AG04450 (cell line): ENCODE data around the gene PJA1. TPM values are rescaled to one million over a fixed set of nuclear protein-coding genes. Genes with fewer than 3 reads are reported as not detected.

Experiments
- CTCF ChIA-PET: fragments of 300-600, 350-600 bp; formaldehyde crosslinking; extraction: SDS; loops from one replicate; lab custom pipeline; 2022; ENCODE audit warnings: antibody characterized with exemption, inconsistent platforms; lab: Charles Lee
- POLR2A ChIA-PET: fragments of 350-600 bp; formaldehyde crosslinking; extraction: SDS; loops from one replicate; lab custom pipeline; 2021; ENCODE audit warnings: antibody characterized with exemption, inconsistent platforms; lab: Yijun Ruan, JAX
- DNase-seq: peaks from one replicate; pipeline ENCODE4 v3.0.0-alpha.2; 2011; ENCODE audit warnings: low read depth, low spot score
- H3K27ac ChIP-seq: one replicate; pipeline ENCODE4 v1.5.1; 2012; ENCODE audit warnings: low read depth, low read length, control low read depth
- H3K27me3 ChIP-seq: one replicate; pipeline ENCODE4 v1.6.0; 2012; ENCODE audit warnings: low read length; ENCODE audit not compliant: control insufficient read depth, insufficient read depth
- H3K4me3 ChIP-seq: 2 replicates; pipeline ENCODE4 v1.5.1; 2011; ENCODE audit warnings: mild to moderate bottlenecking, low read depth, low read length, control low read depth
- H3K9me3 ChIP-seq: 2 replicates; pipeline ENCODE4 v1.5.1; 2012; ENCODE audit warnings: low read length; ENCODE audit not compliant: control insufficient read depth, insufficient read depth
- polyA plus RNA-seq: library from polyadenylated mRNA; depleted of rRNA; stranded (reverse); fragments of >200 nt; gene quantifications from 2 replicates; pipeline ENCODE4 v1.2.3, GENCODE V29; 2011
- TF ChIP-seq, protein P1 (sequence below): IDR thresholded peaks from 2 replicates; pipeline ENCODE4 v1.5.1; 2011; ENCODE audit warnings: low read depth, low read length, control low read depth, inconsistent platforms

PJA1 gene
- polyA plus RNA-seq, 1 experiment = 30.7 TPM

DNA sequence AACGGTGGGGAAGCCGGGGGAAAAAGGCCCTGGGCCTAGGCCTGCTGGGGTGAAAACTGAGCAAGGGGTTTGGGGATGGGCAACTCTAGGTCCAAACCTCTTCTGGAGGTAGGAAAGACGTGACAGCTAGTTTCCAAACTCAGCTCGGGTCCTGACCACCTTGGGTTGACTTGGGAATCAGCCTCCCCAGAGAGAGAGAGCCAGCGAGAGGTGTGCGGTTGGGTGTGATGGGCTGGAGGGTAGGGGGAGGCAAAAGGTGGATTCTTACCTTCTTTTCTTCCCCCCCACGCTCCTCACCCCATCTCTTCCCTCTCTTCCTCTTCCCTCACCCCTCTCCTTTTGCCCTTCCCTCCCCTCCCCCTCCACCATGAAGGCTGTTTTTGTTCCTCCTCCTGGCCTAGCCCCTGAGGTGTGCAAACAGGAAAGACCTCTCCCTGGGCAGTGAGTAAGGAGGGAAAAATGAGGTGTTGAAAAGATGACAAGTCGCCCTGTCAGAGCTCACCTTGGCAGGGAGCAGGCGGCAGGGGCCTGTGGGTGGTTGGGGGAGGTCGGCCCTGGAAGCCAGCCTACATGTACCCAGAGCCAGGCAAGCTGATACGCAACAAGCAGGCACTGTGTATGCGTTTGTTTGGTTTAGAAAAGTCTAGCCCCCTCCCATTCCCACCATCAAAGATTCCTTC lies 14.8 kb downstream of the PJA1 start:
- H3K4me3 ChIP-seq = no peak overlapping the region
- CTCF ChIA-PET = no interaction called here
- no peaks in the 10 kb centered on the region for H3K27me3 ChIP-seq
- H3K27ac ChIP-seq = no peak overlapping the region
- DNase-seq = no peak
- no peaks in the 10 kb centered on the region for H3K9me3 ChIP-seq
- POLR2A ChIA-PET = no interaction called here
- TF ChIP-seq, protein P1, sequence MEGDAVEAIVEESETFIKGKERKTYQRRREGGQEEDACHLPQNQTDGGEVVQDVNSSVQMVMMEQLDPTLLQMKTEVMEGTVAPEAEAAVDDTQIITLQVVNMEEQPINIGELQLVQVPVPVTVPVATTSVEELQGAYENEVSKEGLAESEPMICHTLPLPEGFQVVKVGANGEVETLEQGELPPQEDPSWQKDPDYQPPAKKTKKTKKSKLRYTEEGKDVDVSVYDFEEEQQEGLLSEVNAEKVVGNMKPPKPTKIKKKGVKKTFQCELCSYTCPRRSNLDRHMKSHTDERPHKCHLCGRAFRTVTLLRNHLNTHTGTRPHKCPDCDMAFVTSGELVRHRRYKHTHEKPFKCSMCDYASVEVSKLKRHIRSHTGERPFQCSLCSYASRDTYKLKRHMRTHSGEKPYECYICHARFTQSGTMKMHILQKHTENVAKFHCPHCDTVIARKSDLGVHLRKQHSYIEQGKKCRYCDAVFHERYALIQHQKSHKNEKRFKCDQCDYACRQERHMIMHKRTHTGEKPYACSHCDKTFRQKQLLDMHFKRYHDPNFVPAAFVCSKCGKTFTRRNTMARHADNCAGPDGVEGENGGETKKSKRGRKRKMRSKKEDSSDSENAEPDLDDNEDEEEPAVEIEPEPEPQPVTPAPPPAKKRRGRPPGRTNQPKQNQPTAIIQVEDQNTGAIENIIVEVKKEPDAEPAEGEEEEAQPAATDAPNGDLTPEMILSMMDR = no peak

DNA sequence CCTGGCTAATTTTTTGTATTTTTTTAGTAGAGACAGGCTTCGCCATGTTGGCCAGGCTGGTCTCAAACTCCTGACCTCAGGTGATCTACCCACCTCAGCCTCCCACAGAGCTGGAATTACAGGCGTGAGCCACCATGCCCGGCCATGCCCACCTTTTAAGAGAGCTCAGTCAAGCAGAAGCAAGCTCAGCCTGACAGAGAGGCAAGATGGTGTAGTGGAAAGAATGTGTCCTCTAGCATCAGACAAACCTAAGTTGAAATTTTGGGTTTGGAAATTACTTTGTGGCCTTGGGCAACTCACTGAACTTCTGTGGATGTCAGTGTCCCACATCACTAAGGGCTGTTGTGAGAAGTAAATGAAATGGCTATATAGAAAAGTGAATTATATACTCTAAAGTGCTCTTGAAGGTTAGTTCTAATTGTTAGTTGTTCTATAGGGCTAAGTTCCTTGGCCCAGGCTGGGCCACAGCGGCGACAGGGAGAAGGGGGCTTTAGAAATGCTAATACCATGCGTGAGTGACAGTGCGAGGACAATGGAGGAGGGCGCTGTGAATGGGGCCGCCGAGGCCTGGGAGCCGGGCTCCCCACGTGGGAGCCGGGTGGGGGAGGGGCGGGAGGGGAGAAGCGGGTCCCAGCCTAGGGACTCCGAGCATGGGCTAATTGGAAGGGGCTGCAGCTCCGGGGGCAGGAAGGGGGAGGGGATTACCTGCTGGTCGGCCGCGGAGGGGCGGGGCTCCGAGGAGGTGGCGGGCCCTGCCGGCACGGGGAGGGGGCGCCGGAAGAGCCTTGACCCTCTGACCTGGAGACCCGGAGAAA lies 15.6 kb downstream of the PJA1 start:
- Histone ChIP-seq H3K27ac (no peak overlapping the region), H3K9me3 (no peaks in the 10 kb centered on the region), H3K4me3 (no peak overlapping the region), H3K27me3 (no peaks in the 10 kb centered on the region)
- CTCF ChIA-PET = no interaction called here
- POLR2A ChIA-PET = no interaction called here
- TF ChIP-seq, protein P1 = no peak
- DNase-seq = no peak

DNA sequence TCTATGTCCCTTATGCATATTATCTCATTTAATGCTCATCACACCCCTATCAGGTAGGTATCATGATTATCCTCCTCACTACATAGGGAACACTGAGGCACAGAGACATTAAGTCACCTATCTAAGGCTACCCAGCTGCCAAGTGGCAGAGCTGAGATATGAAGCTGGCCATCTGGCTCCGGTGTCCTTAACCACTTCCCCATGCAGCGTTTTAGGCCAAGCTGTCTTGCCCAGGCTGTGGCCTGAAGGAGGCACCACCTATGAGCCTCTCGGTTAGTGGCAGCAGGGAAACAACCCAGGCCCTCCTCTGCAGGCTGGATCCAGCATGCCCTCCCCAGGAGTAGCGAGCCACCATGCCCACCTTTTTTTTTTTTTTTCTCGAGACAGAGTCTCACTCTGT lies 16.3 kb downstream of the PJA1 start:
- no peaks in the 10 kb centered on the region for H3K27me3 ChIP-seq
- H3K9me3 ChIP-seq = no peaks in the 10 kb centered on the region
- DNase-seq = no peak
- TF ChIP-seq, protein P1 = no peak
- ChIA-PET POLR2A (no interaction called here), CTCF (no interaction called here)
- H3K27ac ChIP-seq = no peak overlapping the region
- no peak overlapping the region for H3K4me3 ChIP-seq

DNA sequence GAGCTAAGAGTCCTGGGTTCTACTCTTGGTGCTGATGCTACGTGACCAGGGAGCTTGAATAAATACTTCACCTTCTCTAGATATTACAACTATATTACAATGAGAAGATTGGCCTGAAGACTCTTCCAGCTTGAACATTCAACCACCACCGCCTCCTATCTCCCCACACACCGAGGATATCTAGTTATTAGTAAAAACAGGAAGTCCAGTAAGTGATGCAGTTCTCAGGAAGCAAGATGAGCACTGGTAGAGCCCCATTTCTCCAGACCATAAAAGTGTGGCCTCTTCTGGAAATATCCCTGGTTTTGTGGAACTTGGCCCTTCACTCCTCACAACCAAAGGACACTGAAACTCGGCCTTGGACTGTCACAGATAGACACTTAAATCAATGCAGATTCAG lies 18.5 kb downstream of the PJA1 start:
- ChIA-PET CTCF (interaction anchor here (1.2 kb wide), 1 partner anchor 11 kb away, joined by 5 read pairs; no protein-coding TSS in a partner anchor), POLR2A (no interaction called here)
- no peak overlapping the region for H3K4me3 ChIP-seq
- H3K9me3 ChIP-seq = no peaks in the 10 kb centered on the region
- H3K27me3 ChIP-seq = no peaks in the 10 kb centered on the region
- DNase-seq = no peak
- TF ChIP-seq, protein P1 = no peak
- H3K27ac ChIP-seq = no peak overlapping the region

DNA sequence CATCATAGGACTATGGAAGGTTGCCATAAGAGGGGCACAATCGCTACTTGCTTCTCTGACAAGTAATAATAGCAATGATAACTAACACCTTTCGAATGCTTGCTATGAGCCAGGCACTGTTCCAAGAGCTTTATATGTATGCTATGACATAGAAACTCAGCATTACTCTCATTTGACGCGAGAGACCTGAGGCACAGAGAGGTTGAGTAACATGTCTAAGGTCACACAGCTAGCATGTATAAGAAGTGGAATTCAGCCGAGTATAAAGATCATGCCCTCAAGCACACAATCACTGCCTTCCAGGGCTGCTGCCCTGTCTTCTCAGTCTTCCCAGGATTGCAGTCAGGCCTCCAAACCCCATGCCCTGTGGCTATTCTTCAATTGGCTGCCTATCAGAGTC lies 19.5 kb downstream of the PJA1 start:
- ChIA-PET POLR2A (no interaction called here), CTCF (interaction anchor here (1.2 to 1.8 kb wide), 3 partner anchors 12 to 13 kb away, joined by 4 to 5 read pairs (median 5); no protein-coding TSS in a partner anchor)
- Histone ChIP-seq H3K27me3 (no peaks in the 10 kb centered on the region), H3K9me3 (no peaks in the 10 kb centered on the region), H3K4me3 (no peak overlapping the region), H3K27ac (no peak overlapping the region)
- TF ChIP-seq, protein P1 = no peak
- DNase-seq = no peak
